Measurements from ENCODE around the gene IQSEC3.

DNA sequence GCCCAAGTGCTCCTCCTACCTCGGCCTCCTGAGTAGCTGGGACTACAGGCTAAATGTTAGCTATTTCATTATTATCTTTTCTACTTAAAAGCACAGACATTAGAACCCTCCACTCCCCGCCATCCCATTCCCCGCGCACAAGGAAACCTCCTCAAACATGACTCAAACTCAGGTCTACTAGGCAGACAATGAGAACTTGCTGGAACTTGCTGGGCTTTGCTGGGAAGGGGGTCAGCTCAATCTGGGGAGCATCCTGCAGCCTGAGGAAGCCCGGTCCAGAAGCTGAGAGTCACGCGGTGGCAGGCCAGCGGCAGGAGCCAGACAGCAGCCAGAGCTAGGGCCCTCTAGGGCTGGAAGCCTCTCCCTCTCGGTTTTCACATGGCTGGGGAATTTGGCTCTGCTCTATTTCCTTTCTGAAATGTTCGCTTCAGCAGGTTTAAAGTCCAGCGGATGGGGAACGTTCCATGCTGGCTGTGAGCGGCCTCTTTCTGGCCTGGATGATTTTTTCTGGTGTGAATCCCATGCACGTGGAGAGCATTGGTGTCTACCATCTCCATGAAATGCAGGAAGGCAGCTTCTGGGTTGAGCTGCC lies 78.9 kb downstream of the IQSEC3 start:
- TF ChIP-seq, protein P1, sequence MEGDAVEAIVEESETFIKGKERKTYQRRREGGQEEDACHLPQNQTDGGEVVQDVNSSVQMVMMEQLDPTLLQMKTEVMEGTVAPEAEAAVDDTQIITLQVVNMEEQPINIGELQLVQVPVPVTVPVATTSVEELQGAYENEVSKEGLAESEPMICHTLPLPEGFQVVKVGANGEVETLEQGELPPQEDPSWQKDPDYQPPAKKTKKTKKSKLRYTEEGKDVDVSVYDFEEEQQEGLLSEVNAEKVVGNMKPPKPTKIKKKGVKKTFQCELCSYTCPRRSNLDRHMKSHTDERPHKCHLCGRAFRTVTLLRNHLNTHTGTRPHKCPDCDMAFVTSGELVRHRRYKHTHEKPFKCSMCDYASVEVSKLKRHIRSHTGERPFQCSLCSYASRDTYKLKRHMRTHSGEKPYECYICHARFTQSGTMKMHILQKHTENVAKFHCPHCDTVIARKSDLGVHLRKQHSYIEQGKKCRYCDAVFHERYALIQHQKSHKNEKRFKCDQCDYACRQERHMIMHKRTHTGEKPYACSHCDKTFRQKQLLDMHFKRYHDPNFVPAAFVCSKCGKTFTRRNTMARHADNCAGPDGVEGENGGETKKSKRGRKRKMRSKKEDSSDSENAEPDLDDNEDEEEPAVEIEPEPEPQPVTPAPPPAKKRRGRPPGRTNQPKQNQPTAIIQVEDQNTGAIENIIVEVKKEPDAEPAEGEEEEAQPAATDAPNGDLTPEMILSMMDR (IDR thresholded peaks at IDR 0.05 in 4 of 5, conservative IDR thresholded peaks at IDR 0.05 in 1 of 5): no peak
- no peak for TF ChIP-seq POLR2A (IDR thresholded peaks at IDR 0.05)
